Loucy (cell line): ENCODE measurements around the gene KIAA0408.

Experiments used
- CTCF ChIP-seq: fragments of 200-600 bp; sonication (generic); conservative IDR thresholded peaks from 2 replicates; pipeline ENCODE4 v1.5.1; 2014; ENCODE audit warnings: mild to moderate bottlenecking, antibody characterized with exemption, low read length
- EZH2phosphoT487 ChIP-seq: fragments of 200-600 bp; IDR thresholded peaks from 2 replicates; pipeline ENCODE4 v1.6.1; 2018; ENCODE audit warnings: antibody characterized with exemption, mild to moderate bottlenecking, moderate library complexity, borderline replicate concordance

- TF ChIP-seq CTCF (no peak), EZH2phosphoT487 (no peak)
These were observed 12.4 kb upstream of the KIAA0408 start for GRCh38 chr6:127471379-127472255.
